H1 (cell line): ENCODE data around the gene AAK1. TPM values are rescaled to one million over a fixed set of nuclear protein-coding genes. Genes with fewer than 3 reads are reported as not detected.

Source experiments
- CTCF ChIA-PET: fragments of 300-600 bp; sonication (Branson Sonifier 250); formaldehyde crosslinking; loops from one replicate; lab custom pipeline; 2021; ENCODE audit not compliant: partially characterized antibody; lab: Charles Lee
- POLR2A ChIA-PET: fragments of 300-600 bp; sonication (Branson Sonifier 250); formaldehyde crosslinking; loops from one replicate; lab custom pipeline; 2021; ENCODE audit warnings: inconsistent platforms; ENCODE audit not compliant: partially characterized antibody; lab: Charles Lee
- DNase-seq, 2 experiments: peaks; one replicate each; pipeline versions ENCODE4 v3.0.0 to v3.0.0-alpha.2; 2010 to 2022; ENCODE audit warnings: low spot score in 2 of 2, low read depth in 1 of 2, mixed read lengths in 1 of 2
- FAIRE-seq: peaks from 2 replicates; lab custom pipeline; 2011; peaks lifted over from hg19 to GRCh38; lab: Jason Lieb, UNC
- H2AFZ ChIP-seq: 2 replicates; pipeline ENCODE4 v1.8.1; 2012; ENCODE audit warnings: low read length, inconsistent platforms
- H2AK5ac ChIP-seq: 2 replicates; pipeline ENCODE4 v1.6.1; 2013; ENCODE audit warnings: low read depth, low read length
- H2BK120ac ChIP-seq: replicated peaks from 2 replicates; pipeline ENCODE3; 2013; ENCODE audit warnings: low read depth, low read length, inconsistent platforms
- H2BK12ac ChIP-seq: 2 replicates; pipeline ENCODE4 v1.6.1; 2013; ENCODE audit warnings: low read depth, low read length
- H2BK15ac ChIP-seq: 2 replicates; pipeline ENCODE4 v1.6.1; 2013; ENCODE audit warnings: low read length
- H2BK20ac ChIP-seq: 2 replicates; pipeline ENCODE4 v1.6.1; 2013; ENCODE audit warnings: low read length
- H2BK5ac ChIP-seq: 2 replicates; pipeline ENCODE4 v1.6.1; 2013; ENCODE audit warnings: low read depth, low read length
- H3K14ac ChIP-seq: 2 replicates; pipeline ENCODE4 v1.6.1; 2013; ENCODE audit warnings: inconsistent platforms; ENCODE audit not compliant: insufficient read length
- H3K18ac ChIP-seq: 2 replicates; pipeline ENCODE4 v1.6.1; 2013; ENCODE audit warnings: low read length; ENCODE audit errors: extremely low read depth
- H3K23ac ChIP-seq: 2 replicates; pipeline ENCODE4 v1.6.1; 2013; ENCODE audit warnings: inconsistent platforms; ENCODE audit not compliant: insufficient read length
- H3K23me2 ChIP-seq: 2 replicates; pipeline ENCODE4 v1.6.1; 2013; ENCODE audit warnings: low read depth, low read length
- H3K27ac ChIP-seq: 2 replicates; pipeline ENCODE4 v1.6.1; 2011; ENCODE audit warnings: low read depth, low read length, inconsistent platforms
- H3K27me3 ChIP-seq, 4 experiments: replicated peaks in 1 of 4; 1 replicate in 1 of 4; 2 replicates in 3 of 4; pipeline versions ENCODE4 v1.6.1 to v1.8.1; 2011 to 2013; ENCODE audit warnings: low read length in 3 of 4, mild to moderate bottlenecking in 3 of 4, inconsistent platforms in 2 of 4, mixed read lengths in 2 of 4, moderate library complexity in 1 of 4; ENCODE audit not compliant: control insufficient read depth in 3 of 4, insufficient read depth in 3 of 4; ENCODE audit errors: extremely low read depth in 1 of 4
- H3K36me3 ChIP-seq, 4 experiments: 2 replicates each; pipeline versions ENCODE4 v1.6.1 to v1.8.1; 2011 to 2013; ENCODE audit warnings: mild to moderate bottlenecking in 4 of 4, low read length in 3 of 4, moderate library complexity in 2 of 4, control low read depth in 1 of 4, inconsistent platforms in 1 of 4; ENCODE audit not compliant: insufficient read depth in 4 of 4, control insufficient read depth in 2 of 4
- H3K4ac ChIP-seq: replicated peaks from 2 replicates; pipeline ENCODE3; 2013; ENCODE audit warnings: low read length, low read depth, mixed read lengths, inconsistent platforms; ENCODE audit not compliant: insufficient read length
- H3K4me1 ChIP-seq, 4 experiments: replicated peaks in 1 of 4; 1 replicate in 1 of 4; 2 replicates in 3 of 4; pipeline versions ENCODE4 v1.6.1 to v1.8.1; 2011 to 2013; ENCODE audit warnings: low read length in 3 of 4, inconsistent platforms in 2 of 4, mixed read lengths in 1 of 4; ENCODE audit not compliant: insufficient read depth in 4 of 4, control insufficient read depth in 3 of 4
- H3K4me2 ChIP-seq, 2 experiments: 2 replicates each; pipeline versions ENCODE4 v1.6.1 to v1.8.1; 2011 to 2013; ENCODE audit warnings: low read depth in 2 of 2, low read length in 2 of 2, control low read depth in 1 of 2, inconsistent platforms in 1 of 2, mild to moderate bottlenecking in 1 of 2; ENCODE audit not compliant: insufficient read depth in 1 of 2
- H3K4me3 ChIP-seq, 4 experiments: fragments of 200-600, 300-600 bp in 1 of 4; sonication (generic), shearing (Covaris generic), sonication (Bioruptor Twin) in 1 of 4; 2 replicates each; pipeline versions ENCODE4 v1.5.1 to v1.8.1; 2011 to 2016; ENCODE audit warnings: low read length in 4 of 4, low read depth in 3 of 4, control low read depth in 2 of 4, inconsistent platforms in 2 of 4, mild to moderate bottlenecking in 2 of 4, mixed read lengths in 1 of 4, moderate library complexity in 1 of 4; ENCODE audit not compliant: insufficient read depth in 2 of 4; ENCODE audit errors: extremely low read depth in 1 of 4
- H3K56ac ChIP-seq: replicated peaks from 2 replicates; pipeline ENCODE3; 2013; ENCODE audit warnings: low read depth, mild to moderate bottlenecking, mixed read lengths, low read length, inconsistent platforms; ENCODE audit not compliant: insufficient read length
- H3K79me1 ChIP-seq: 2 replicates; pipeline ENCODE4 v1.6.1; 2013; ENCODE audit warnings: low read depth, low read length, control low read depth
- H3K79me2 ChIP-seq, 2 experiments: 2 replicates each; pipeline versions ENCODE4 v1.6.1 to v1.8.1; 2012 to 2013; ENCODE audit warnings: low read length in 2 of 2, mild to moderate bottlenecking in 2 of 2, inconsistent platforms in 1 of 2; ENCODE audit not compliant: insufficient read depth in 2 of 2, control insufficient read depth in 1 of 2
- H3K9ac ChIP-seq, 4 experiments: replicated peaks in 1 of 4; 1 replicate in 1 of 4; 2 replicates in 3 of 4; pipeline versions ENCODE4 v1.6.1 to v1.8.1; 2011 to 2013; ENCODE audit warnings: low read depth in 3 of 4, low read length in 3 of 4, control low read depth in 2 of 4, mild to moderate bottlenecking in 2 of 4, moderate library complexity in 2 of 4, inconsistent platforms in 1 of 4; ENCODE audit errors: extremely low read depth in 1 of 4
- H3K9me3 ChIP-seq, 2 experiments: 2 replicates each; pipeline versions ENCODE4 v1.6.1 to v1.8.1; 2012 to 2013; ENCODE audit warnings: mild to moderate bottlenecking in 2 of 2, moderate library complexity in 2 of 2, control low read depth in 1 of 2, inconsistent platforms in 1 of 2, low read depth in 1 of 2, low read length in 1 of 2, mixed read lengths in 1 of 2; ENCODE audit not compliant: insufficient read depth in 2 of 2
- H4K20me1 ChIP-seq, 2 experiments: replicated peaks in 1 of 2; 2 replicates each; pipeline versions ENCODE3 to v1.8.1; 2011 to 2013; ENCODE audit warnings: inconsistent platforms in 2 of 2, low read length in 2 of 2, mild to moderate bottlenecking in 1 of 2; ENCODE audit not compliant: insufficient read depth in 2 of 2, control insufficient read depth in 1 of 2
- H4K5ac ChIP-seq: 2 replicates; pipeline ENCODE4 v1.6.1; 2013; ENCODE audit warnings: low read length, low read depth, mixed read lengths, inconsistent platforms; ENCODE audit not compliant: insufficient read length
- H4K8ac ChIP-seq: 2 replicates; pipeline ENCODE4 v1.8.0; 2013; ENCODE audit warnings: mild to moderate bottlenecking, moderate library complexity, low read length, inconsistent platforms; ENCODE audit not compliant: insufficient read depth; ENCODE audit errors: extremely low read depth
- H4K91ac ChIP-seq: replicated peaks from 2 replicates; pipeline ENCODE3; 2013; ENCODE audit warnings: low read length, mixed read lengths, inconsistent platforms; ENCODE audit not compliant: insufficient read length
- NANOG ChIP-seq: IDR thresholded peaks from 2 replicates; pipeline ENCODE4 v1.6.1; 2011; ENCODE audit warnings: low read length, low read depth, mild to moderate bottlenecking, inconsistent platforms; ENCODE audit not compliant: insufficient read depth, poor library complexity, severe bottlenecking
- POLR2AphosphoS5 ChIP-seq: IDR thresholded peaks from 2 replicates; pipeline ENCODE4 v1.6.1; 2011; ENCODE audit warnings: low read depth, low read length
- WGBS, 2 experiments: shearing (Covaris generic) in 1 of 2; methylation state at CpG; one replicate each; pipeline versions ENCODE4 v1.1.6 to v1.1.7; 2013 to 2015; ENCODE audit warnings: low lambda C conversion rate in 2 of 2, mixed read lengths in 2 of 2, inconsistent platforms in 1 of 2, low coverage in 1 of 2, missing lambda C conversion rate in 1 of 2; ENCODE audit not compliant: insufficient replicate concordance in 2 of 2, insufficient coverage in 1 of 2, insufficient read length in 1 of 2; ENCODE audit errors: extremely low coverage in 1 of 2, missing lambda C conversion rate in 1 of 2; 5-methylcytosine and 5-hydroxymethylcytosine counted together
- polyA plus RNA-seq, 7 experiments: library from polyadenylated mRNA; depleted of rRNA in 3 of 7; stranded (reverse) in 5 of 7; unstranded in 2 of 7; fragments of >200 nt in 5 of 7; fragments of 200-250 nt in 2 of 7; gene quantifications; 1 replicate in 5 of 7; 2 replicates in 1 of 7; 4 replicates in 1 of 7; pipeline versions ENCODE4 v1.2.1 to v1.2.3, GENCODE V29; 2011 to 2013; ENCODE audit warnings: missing spikeins in 2 of 7, mixed read lengths in 2 of 7
- total RNA-seq: library from RNA; stranded (reverse); fragmentation: NEBNext Ultra II Directional; extraction: Animal tissue kit (Norgen Biotek cat#: 25700); gene quantifications from 2 replicates; pipeline ENCODE4 v1.2.1, GENCODE V29; 2021

Gene AAK1
- total and polyA plus RNA-seq, 2 of the 8 experiments (the other 6 are each of a cell fraction or from before 2014, with no cell fraction given) = 10.0 to 40.5 TPM

DNA sequence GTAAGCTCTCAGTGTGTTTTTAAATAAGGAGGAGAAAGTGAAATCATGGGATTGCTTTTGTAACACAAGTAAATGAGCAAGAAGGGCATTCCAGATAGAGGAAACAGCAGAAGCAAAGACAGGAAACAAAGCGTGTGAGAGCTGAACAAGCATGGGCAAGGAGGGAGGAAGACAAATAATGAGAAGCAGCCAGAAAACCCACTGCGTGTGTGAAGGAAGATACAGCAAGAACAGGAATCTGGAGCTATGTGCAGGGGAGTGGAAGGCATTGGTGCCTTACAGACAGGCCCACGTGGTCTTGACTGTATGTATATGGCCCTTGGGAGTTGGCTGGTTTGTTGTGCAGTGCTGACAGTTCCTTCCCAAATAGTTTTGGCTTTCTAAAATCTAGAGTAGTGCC is 88.6 kb downstream of the AAK1 start:
- Histone ChIP-seq H3K4ac (no peak overlapping the region), H2BK20ac (no peak overlapping the region)
- no peak for TF ChIP-seq POLR2AphosphoS5
- TF ChIP-seq NANOG = no peak
- TF ChIP-seq, all 59 proteins: peak for 0
- H3K4me2 ChIP-seq = no peak overlapping the region
- no peaks in the 10 kb centered on the region for H4K20me1 ChIP-seq
- H4K8ac ChIP-seq = no peak overlapping the region
- WGBS, 2 experiments = 87% methylated on average over 3 of the region's 3 CpGs; no CpG with 5 or more reads in 1 of the 2 experiments
- no peak overlapping the region for H2AFZ ChIP-seq
- H3K14ac ChIP-seq = no peak overlapping the region
- H3K79me1 ChIP-seq = no peaks in the 10 kb centered on the region; the same call in 1 of the 2 replicates
- no peaks in the 10 kb centered on the region for H3K27me3 ChIP-seq
- POLR2A ChIA-PET = no interaction called here
- H3K23ac ChIP-seq = no peak overlapping the region
- no peak overlapping the region for H3K56ac ChIP-seq
- H3K9ac ChIP-seq = no peak overlapping the region
- no peak overlapping the region for H2AK5ac ChIP-seq
- H2BK5ac ChIP-seq = no peak overlapping the region
- H2BK120ac ChIP-seq = no peak overlapping the region
- no peaks in the 10 kb centered on the region for H3K36me3 ChIP-seq
- no peak overlapping the region for H4K91ac ChIP-seq
- CTCF ChIA-PET = interaction anchor here (0.7 to 6.6 kb wide), 6 partner anchors 10 to 169 kb away, joined by 3 to 43 read pairs (median 3); no protein-coding TSS in a partner anchor
- no peaks in the 10 kb centered on the region for H3K23me2 ChIP-seq
- no peak overlapping the region for H4K5ac ChIP-seq
- H2BK15ac ChIP-seq = no peak overlapping the region
- H3K9me3 ChIP-seq = no peaks in the 10 kb centered on the region
- peaks cover 0 to 4% of the 10 kb centered on the region in 2 experiments; a peak in 2 of 4 replicates for H3K79me2 ChIP-seq
- peaks cover 0 to 3% (median 1%) of the 10 kb centered on the region in 4 experiments; a peak in 3 of 7 replicates for H3K4me1 ChIP-seq
- H2BK12ac ChIP-seq = no peak overlapping the region
- H3K27ac ChIP-seq = no peak overlapping the region
- FAIRE-seq (no peak), DNase-seq (no peak)
- no peak overlapping the region for H3K18ac ChIP-seq
- no peak overlapping the region for H3K4me3 ChIP-seq
